ENCODE data around the gene BTD.
A peak's percentile ranks its signal among the peaks of the same experiment; 100 is the strongest.

The BTD gene

GRCh38 chr3:15636028-15636709 is 34.6 kb downstream of the BTD start:
- peak; percentile 79 for DNase-seq (ENCODE audit: low spot score)

GRCh38 chr3:15637131-15637951 is 35.8 kb downstream of the BTD start:
- peak; percentile 18 for DNase-seq (ENCODE audit: low spot score)

GRCh38 chr3:15638193-15638890 is 36.8 kb downstream of the BTD start:
- DNase-seq (ENCODE audit: low spot score): no peak

- DNase-seq (ENCODE audit: low spot score): no peak
Observed at GRCh38 chr3:15638891-15639262, 37.3 kb downstream of the BTD start.

GRCh38 chr3:15645246-15645645 is 43.7 kb downstream of the BTD start:
- DNase-seq (ENCODE audit: low spot score): no peak

- DNase-seq (ENCODE audit: low spot score): no peak
Observed at GRCh38 chr3:15645740-15646501, 44.4 kb downstream of the BTD start.

GRCh38 chr3:15646851-15647511 is 45.4 kb downstream of the BTD start:
- DNase-seq (ENCODE audit: low spot score): no peak

GRCh38 chr3:15647611-15648167 is 46.1 kb downstream of the BTD start:
- DNase-seq (ENCODE audit: low spot score): peak; percentile 90

GRCh38 chr3:15649341-15649740 is 47.8 kb downstream of the BTD start:
- no peak for DNase-seq (ENCODE audit: low spot score)

GRCh38 chr3:15649858-15650257 is 48.3 kb downstream of the BTD start:
- DNase-seq (ENCODE audit: low spot score): no peak

- no peak for DNase-seq (ENCODE audit: low spot score)
Observed at GRCh38 chr3:15651396-15651795, 49.9 kb downstream of the BTD start.

- no peak for DNase-seq (ENCODE audit: low spot score)
Observed at GRCh38 chr3:15653321-15653720, 51.8 kb downstream of the BTD start.

- no peak for DNase-seq (ENCODE audit: low spot score)
Observed at GRCh38 chr3:15654127-15654526, 52.6 kb downstream of the BTD start.

GRCh38 chr3:15654891-15655290 is 53.3 kb downstream of the BTD start:
- no peak for DNase-seq (ENCODE audit: low spot score)

- DNase-seq (ENCODE audit: low spot score): no peak
Observed at GRCh38 chr3:15656342-15656741, 54.8 kb downstream of the BTD start.

GRCh38 chr3:15657016-15657415 is 55.5 kb downstream of the BTD start:
- no peak for DNase-seq (ENCODE audit: low spot score)

GRCh38 chr3:15659254-15659975 is 57.9 kb downstream of the BTD start:
- DNase-seq (ENCODE audit: low spot score): no peak

GRCh38 chr3:15660055-15660935 is 58.8 kb downstream of the BTD start:
- DNase-seq (ENCODE audit: low spot score): no peak

GRCh38 chr3:15664144-15664543 is 62.6 kb downstream of the BTD start:
- no peak for DNase-seq (ENCODE audit: low spot score)

Data from activated CD4-positive, alpha-beta T cell treated with anti-CD3 and anti-CD28 coated beads, Interleukin-2, Interleukin-4, amounts not matched to agents 100 ng/mL and 50 ng/mL, durations not matched to agents 16 hours and 8 hours (primary cell).